Ovary (tissue), 3 donors: Measurements from ENCODE around the gene CRTC1.

Experiments
- CTCF ChIP-seq, 3 donors: fragments of 450-650 bp in 2 of 3; fragments of 200-600 bp in 1 of 3; IDR thresholded peaks; one replicate each; pipeline versions ENCODE4 v1.5.1 to v1.8.0; 2016 to 2022; ENCODE audit warnings: antibody characterized with exemption in 3 of 3, mild to moderate bottlenecking in 1 of 3
- EP300 ChIP-seq: sonication (generic); formaldehyde crosslinking; IDR thresholded peaks from one replicate; pipeline ENCODE4 v1.6.1; 2017; ENCODE audit warnings: antibody characterized with exemption
- POLR2A ChIP-seq: fragments of 450-650 bp; IDR thresholded peaks from one replicate; pipeline ENCODE4 v1.6.1; 2017; ENCODE audit warnings: antibody characterized with exemption, mild to moderate bottlenecking, moderate library complexity
- donor health status: DM: no; HTN: no; CAD: no.

GRCh38 chr19:18795540-18795939 is 112.1 kb downstream of the CRTC1 start:
- TF ChIP-seq CTCF (IDR thresholded peaks at IDR 0.05): no peak
- no peak for TF ChIP-seq EP300
- no peak for TF ChIP-seq POLR2A
